Measurements from ENCODE around the gene ZNF44.

DNA sequence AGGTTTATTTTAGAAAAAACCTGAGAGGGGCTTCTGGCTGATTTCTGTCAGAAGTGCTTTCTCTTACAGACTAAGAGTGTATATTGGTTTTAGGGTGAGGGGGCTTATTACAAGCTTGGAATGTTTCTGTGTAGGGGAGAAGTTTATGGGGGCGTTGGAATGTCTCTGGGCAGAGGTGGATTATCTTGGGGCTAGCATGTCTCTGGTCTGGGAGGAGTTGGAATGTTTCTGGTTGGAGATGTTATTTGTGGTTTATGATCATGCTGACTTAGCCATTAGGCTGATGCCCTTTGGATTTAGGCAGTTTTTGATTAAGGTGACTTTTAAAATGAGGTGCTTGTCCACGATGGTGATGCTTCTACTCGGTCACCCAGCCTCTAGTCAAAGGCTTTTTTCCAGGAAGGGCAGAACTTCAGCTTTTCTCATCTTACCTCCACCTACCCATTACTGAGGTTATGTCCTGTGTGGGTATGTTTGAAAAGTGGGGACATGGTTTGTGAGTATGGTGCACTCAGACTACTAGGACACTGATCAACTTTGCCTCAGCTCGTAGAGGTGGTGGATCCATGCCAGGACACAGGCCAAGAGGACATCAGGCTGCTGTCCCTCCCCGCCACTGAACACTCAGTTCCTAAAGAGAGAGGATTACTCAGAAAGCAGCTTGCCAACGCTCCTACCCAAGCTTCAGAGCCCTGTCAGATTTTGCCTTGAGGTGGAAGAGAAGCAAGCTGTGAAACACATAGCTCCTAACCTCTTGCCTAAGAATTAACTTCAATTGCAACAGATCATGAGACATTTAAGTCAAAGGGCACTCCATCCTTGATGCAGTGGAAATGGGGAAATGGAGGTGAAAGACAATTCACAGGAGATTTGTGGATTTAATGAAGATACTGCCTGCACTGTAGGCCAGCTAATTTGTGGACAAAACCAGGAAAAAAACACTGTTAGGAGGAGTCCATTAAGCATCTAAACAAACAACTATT is 63.6 kb downstream of the ZNF44 start:
- TF ChIP-seq EZH2 (IDR thresholded peaks at IDR 0.05; ENCODE audit: insufficient read depth, poor library complexity, severe bottlenecking), result no peak
- no peak for TF ChIP-seq EZH2phosphoT487 (IDR thresholded peaks at IDR 0.05; ENCODE audit: insufficient read depth, low read depth)

Data from GM23248 (cell line).